HG03558 (cell line): ENCODE results near the gene SLC24A3.

ENCODE experiments used
- ATAC-seq: cut with Tn5 transposase; IDR thresholded peaks from one replicate; pipeline ENCODE4 v1.9.1; 2021; ENCODE audit warnings: moderate number of reproducible peaks; ENCODE audit not compliant: unreplicated experiment; ENCODE audit errors: extremely low read depth

The SLC24A3 gene

GRCh38 chr20:19411811-19412210 is 199.4 kb downstream of the SLC24A3 start:
- ATAC-seq, result no peak

GRCh38 chr20:19412254-19412653 is 199.8 kb downstream of the SLC24A3 start:
- no peak for ATAC-seq

- ATAC-seq, result no peak
These were observed 202.2 kb downstream of the SLC24A3 start for GRCh38 chr20:19414600-19414999.

- ATAC-seq, result no peak
These were observed 203.3 kb downstream of the SLC24A3 start for GRCh38 chr20:19415786-19416185.

GRCh38 chr20:19416627-19417026 is 204.2 kb downstream of the SLC24A3 start:
- no peak for ATAC-seq

GRCh38 chr20:19419396-19419795 is 207.0 kb downstream of the SLC24A3 start:
- ATAC-seq, result no peak

DNA sequence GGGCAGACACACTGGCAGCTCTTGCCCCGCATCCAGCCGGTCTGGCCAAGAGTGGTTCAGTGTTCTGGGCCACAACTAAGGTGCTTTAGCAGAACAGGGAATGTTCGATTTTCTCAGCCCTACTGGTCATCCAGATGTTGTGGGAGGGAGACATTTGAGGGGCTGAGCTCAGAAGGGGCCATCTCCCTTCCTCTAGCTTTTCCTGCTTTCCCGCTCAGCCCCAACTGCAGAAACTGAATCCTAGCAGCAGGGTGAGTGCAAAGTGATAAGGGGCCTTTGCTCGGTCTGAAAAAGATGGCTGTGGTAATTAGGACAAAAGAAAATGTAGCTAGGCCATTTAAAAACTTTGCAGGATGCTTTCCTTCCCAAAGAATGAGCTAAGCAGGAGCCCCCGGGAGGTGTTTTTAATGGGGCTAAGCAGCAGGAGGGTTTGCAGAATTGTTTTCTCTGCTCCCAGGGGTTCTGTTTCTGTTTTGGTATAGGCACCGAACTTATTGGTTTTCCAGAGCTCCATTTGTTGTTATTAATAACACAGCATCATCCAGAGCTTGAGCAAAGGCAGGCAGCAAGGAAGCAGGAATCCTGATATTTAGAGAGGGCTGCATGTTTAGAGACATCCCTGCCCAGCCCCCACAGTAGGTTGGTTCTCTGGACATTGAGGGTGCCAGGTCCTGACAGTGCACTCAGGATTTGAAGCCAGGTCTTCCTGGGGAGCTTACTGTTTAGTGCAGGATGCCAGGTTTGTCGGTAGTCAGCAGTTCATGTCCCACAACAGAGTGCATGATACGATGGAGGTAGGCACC is 210.9 kb downstream of the SLC24A3 start:
- no peak for ATAC-seq

DNA sequence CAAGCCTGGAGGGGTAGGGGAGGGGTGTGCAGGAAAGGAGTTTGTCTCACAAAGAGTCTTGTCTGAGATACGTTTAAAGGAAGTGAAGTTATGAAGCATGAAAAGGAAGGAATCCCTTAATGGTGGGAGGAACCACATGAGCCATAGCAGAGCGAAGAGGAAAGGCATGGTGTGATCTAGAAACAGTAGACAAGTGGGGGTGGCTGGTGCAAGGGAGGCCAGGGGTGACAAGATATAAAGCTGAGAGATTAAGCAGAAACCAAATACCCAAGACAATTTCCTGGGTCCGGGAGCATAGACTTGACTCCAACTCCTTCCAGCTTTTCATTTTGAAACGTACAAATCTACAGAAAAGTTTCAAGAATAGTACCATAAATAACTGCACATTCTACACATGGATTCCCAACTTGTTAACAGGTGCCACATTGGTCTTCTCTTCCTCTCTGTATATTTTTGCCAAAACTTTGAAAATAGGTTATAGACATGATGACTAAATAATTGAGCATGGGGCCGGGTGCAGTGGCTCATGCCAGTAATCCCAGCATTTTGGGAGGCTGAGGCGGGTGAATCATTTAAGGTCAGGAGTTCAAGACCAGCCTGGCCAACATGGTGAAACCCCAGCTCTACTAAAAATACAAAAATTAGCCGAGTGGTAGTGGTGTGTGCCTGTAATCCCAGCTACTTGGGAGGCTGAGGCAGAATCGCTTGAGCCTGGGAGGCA is 211.6 kb downstream of the SLC24A3 start:
- no peak for ATAC-seq

- no peak for ATAC-seq
These were observed 213.9 kb downstream of the SLC24A3 start for GRCh38 chr20:19426356-19426755.

- ATAC-seq, result no peak
These were observed 215.0 kb downstream of the SLC24A3 start for GRCh38 chr20:19427480-19427879.

DNA sequence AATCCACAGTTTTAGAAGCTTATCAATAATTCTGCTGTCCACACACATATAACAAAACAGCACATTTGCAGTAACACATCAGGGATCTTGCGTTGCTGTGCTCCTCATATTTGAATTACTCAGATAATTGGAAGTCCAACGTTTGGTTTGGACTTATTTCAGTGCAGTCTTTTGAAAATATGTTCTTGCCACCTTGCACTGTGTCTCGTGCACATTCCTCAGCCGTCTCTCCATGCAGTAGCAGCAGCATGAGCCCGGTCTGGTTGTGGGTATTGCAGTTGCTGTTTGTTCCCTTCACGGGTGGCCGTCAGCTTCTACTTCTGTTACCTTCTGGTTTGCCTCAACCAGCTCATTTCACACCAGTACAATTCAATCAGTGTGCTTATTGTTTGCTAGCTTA is 215.5 kb downstream of the SLC24A3 start:
- no peak for ATAC-seq

DNA sequence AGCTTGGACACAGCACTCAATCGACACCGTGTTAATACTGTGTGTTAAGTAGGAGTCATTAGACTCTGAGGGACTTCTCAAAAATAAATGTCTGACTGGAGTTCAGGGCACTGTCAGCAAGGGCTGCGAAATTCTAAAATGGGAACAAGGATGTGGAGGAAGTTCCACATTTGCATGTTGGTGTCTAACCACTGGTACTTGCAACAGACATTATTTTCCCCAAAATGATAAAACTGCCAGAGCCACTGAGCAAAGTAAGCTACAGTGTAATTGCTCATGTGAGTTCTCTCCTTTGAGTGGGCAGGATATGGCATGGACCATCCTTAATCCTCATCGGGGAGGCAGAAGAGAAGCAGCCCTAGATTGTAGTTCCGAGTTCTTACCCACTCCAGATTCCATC is 215.9 kb downstream of the SLC24A3 start:
- ATAC-seq, result no peak

DNA sequence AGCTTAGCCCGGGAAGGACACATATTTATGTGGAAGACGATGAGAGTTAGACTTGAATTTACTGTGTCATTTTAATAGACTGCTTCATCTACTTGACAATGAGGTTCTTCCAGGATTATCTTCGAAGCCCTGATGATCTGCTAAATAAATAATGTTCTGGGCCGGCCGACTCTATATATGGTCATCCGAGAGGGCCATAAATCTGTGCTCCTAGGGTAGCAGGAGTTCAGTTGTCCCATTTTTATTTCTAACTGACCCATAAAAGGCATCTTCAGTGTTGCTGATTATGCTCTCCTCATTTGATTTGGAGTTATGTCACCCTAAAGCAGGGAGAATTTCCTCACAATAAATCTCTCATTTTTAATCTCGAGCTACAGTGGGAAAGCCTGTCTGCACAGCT is 217.1 kb downstream of the SLC24A3 start:
- no peak for ATAC-seq

- no peak for ATAC-seq
These were observed 218.3 kb downstream of the SLC24A3 start for GRCh38 chr20:19430641-19431315.

DNA sequence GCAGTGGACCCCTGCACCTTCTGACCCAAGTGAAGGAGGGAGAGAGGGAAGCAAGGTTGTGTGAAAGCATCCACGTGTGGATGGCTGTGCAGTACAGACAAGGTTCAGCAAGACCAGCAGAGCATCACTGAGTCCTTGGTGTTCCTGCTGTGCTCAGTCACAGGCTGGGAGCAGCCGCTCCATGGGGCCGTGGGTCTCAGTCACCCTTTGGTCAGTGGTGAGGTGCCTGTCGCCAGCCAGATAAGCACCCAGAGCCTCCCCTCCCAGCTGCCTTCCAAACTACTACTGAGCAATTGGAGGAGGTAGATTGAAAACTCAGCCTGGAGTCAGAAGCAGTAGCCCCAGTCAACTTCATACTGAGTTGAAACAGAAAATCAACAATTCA is 218.9 kb downstream of the SLC24A3 start:
- ATAC-seq, result no peak

DNA sequence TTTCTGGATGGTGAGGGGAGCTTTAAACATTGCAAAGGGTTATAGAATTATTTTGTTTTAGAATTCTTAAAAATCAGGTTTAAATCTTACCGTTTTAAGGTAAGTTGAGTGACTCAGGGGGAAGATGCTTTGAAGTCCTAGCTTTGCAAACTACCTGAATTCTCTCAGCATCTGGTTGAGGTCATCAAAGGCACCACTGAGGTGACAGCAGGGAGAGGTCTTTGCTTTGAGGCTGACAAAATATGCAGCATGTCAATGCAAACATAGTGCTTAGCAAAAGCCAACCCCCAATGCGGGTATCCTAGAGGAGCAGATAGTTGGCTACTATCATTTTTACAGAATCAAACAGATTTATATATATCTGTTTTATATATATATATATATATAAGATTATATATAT is 219.5 kb downstream of the SLC24A3 start:
- ATAC-seq, result no peak

GRCh38 chr20:19433371-19434350 is 221.2 kb downstream of the SLC24A3 start:
- no peak for ATAC-seq

DNA sequence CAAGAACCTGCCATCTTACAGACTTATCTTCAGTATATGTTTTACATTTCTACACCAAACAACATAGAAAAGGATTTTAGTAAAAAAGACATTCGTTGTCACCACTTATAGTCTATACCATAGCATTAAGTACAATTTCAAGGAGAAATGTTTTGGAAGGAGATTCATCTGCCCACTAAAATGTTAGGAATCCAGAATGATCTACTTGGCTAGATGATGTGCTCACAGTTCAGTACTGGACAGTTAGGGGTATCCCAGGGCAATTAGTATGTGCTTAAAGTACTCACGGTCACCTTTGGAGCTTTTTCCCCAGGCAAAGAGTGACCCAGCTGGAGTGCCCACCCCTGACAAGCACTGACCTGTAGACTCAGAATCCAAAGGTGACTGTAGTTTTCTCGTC is 222.9 kb downstream of the SLC24A3 start:
- no peak for ATAC-seq

DNA sequence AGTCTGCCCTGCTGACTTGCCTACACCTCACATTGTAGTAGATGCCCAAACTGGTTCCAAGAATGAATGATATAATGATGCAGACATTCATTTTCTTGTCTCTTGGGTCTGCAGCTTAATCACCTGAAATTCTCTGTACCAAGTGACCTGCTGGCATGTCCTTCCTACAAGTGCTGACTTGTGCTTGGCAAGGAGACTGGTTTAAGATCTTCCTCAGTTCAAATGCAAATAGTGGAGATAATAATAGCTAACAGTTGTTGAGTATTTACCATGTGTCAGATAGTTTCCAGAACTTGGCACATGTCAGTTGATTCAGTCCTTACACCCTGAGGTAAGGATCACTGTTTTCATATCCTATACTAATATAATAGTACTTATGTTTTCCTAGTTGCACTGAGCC is 223.4 kb downstream of the SLC24A3 start:
- ATAC-seq, result no peak

GRCh38 chr20:19438488-19438887 is 226.0 kb downstream of the SLC24A3 start:
- ATAC-seq, result no peak
